GM12864 (cell line): Measurements from ENCODE around the gene GRHL3.

Experiments
- DNase-seq: peaks from one replicate; pipeline ENCODE4 v3.0.0-alpha.2; 2011; ENCODE audit warnings: low read depth
- H3K4me3 ChIP-seq: 2 replicates; pipeline ENCODE4 v1.5.1; 2011; ENCODE audit warnings: mild to moderate bottlenecking, low read depth, low read length, control low read depth
- CTCF ChIP-seq: IDR thresholded peaks from 2 replicates; pipeline ENCODE4 v1.5.1; 2011; ENCODE audit warnings: low read depth, mild to moderate bottlenecking, moderate library complexity, low read length, control low read depth, inconsistent platforms; ENCODE audit errors: missing control alignments

The GRHL3 gene

GRCh38 chr1:24374891-24375786 lies 56.0 kb downstream of the GRHL3 start:
- TF ChIP-seq CTCF = no peak
- H3K4me3 ChIP-seq = no peak overlapping the region
- DNase-seq = no peak

GRCh38 chr1:24379733-24380315 lies 60.7 kb downstream of the GRHL3 start:
- H3K4me3 ChIP-seq = no peak overlapping the region
- TF ChIP-seq CTCF = no peak
- DNase-seq = no peak

- no peak overlapping the region for H3K4me3 ChIP-seq
- DNase-seq = no peak
- TF ChIP-seq CTCF = no peak
Measured at GRCh38 chr1:24380508-24380907, 61.4 kb downstream of the GRHL3 start.

- TF ChIP-seq CTCF = no peak
- DNase-seq = no peak
- H3K4me3 ChIP-seq = no peak overlapping the region
Measured at GRCh38 chr1:24381256-24381655, 62.1 kb downstream of the GRHL3 start.

- TF ChIP-seq CTCF = no peak
- DNase-seq = no peak
- no peak overlapping the region for H3K4me3 ChIP-seq
Measured at GRCh38 chr1:24382165-24382577, 63.0 kb downstream of the GRHL3 start.

GRCh38 chr1:24383381-24383940 lies 64.3 kb downstream of the GRHL3 start:
- TF ChIP-seq CTCF = no peak

More at GRCh38 chr1:24383381-24383940, 64.3 kb downstream of the GRHL3 start:
- no peak for DNase-seq
- H3K4me3 ChIP-seq = no peak overlapping the region
